ENCODE measurements around the gene RGMA.

- TF ChIP-seq, protein P1, sequence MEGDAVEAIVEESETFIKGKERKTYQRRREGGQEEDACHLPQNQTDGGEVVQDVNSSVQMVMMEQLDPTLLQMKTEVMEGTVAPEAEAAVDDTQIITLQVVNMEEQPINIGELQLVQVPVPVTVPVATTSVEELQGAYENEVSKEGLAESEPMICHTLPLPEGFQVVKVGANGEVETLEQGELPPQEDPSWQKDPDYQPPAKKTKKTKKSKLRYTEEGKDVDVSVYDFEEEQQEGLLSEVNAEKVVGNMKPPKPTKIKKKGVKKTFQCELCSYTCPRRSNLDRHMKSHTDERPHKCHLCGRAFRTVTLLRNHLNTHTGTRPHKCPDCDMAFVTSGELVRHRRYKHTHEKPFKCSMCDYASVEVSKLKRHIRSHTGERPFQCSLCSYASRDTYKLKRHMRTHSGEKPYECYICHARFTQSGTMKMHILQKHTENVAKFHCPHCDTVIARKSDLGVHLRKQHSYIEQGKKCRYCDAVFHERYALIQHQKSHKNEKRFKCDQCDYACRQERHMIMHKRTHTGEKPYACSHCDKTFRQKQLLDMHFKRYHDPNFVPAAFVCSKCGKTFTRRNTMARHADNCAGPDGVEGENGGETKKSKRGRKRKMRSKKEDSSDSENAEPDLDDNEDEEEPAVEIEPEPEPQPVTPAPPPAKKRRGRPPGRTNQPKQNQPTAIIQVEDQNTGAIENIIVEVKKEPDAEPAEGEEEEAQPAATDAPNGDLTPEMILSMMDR (IDR thresholded peaks at IDR 0.05; ENCODE audit: insufficient read depth, low read depth, low read length) = no peak
- TF ChIP-seq EZH2 (IDR thresholded peaks at IDR 0.05; ENCODE audit: insufficient read depth, low read length) = no peak
Measured at GRCh38 chr15:93041159-93041547, 47.9 kb downstream of the RGMA start.
